ENCODE data around the gene RUFY3.

DNA sequence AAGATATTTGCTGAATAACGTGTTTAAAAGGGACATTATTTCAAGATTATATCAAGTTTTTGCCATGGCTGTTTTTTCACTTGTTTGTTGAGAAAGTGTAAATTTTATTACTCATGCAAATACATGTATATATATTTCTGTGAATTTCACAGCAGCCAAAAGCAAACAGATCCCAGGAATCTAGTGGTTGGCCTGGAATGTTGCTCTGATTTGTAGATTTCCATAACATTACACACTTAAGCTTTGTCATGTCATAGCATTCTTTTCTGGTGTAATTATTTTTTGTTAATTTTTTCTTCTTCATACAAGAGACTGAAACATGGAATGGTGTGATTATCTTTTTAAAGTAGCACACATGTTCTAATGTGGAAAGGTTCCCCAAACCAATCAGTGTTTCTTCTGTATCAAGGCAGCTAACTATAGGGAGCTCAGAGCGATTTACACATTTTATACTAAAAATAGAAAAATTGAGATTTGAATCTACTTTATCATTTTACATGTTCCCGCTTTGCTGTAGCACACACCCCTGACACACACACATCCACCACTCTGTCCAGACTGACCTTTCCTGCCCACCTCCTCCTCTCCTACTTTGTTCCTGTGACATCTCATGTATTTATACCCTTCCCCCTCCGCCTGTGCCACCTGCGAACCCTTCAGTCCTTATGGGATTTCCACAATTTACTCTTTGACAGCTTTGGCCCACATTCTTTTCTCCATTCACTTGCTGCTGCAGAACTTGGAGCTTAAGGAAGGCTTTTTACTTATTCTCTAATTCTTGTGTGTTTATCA lies 20.3 kb downstream of the RUFY3 start:
- TF ChIP-seq, protein P1, sequence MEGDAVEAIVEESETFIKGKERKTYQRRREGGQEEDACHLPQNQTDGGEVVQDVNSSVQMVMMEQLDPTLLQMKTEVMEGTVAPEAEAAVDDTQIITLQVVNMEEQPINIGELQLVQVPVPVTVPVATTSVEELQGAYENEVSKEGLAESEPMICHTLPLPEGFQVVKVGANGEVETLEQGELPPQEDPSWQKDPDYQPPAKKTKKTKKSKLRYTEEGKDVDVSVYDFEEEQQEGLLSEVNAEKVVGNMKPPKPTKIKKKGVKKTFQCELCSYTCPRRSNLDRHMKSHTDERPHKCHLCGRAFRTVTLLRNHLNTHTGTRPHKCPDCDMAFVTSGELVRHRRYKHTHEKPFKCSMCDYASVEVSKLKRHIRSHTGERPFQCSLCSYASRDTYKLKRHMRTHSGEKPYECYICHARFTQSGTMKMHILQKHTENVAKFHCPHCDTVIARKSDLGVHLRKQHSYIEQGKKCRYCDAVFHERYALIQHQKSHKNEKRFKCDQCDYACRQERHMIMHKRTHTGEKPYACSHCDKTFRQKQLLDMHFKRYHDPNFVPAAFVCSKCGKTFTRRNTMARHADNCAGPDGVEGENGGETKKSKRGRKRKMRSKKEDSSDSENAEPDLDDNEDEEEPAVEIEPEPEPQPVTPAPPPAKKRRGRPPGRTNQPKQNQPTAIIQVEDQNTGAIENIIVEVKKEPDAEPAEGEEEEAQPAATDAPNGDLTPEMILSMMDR (IDR thresholded peaks at IDR 0.05; ENCODE audit: low read depth, low read length, missing input control), result no peak
- TF ChIP-seq GABPA (IDR thresholded peaks at IDR 0.05 in 1 of 2, conservative IDR thresholded peaks at IDR 0.05 in 1 of 2) (no peak), NR2F2 (IDR thresholded peaks at IDR 0.05) (no peak), RAD21 (IDR thresholded peaks at IDR 0.05) (no peak), YY1 (IDR thresholded peaks at IDR 0.05) (no peak), SP1 (IDR thresholded peaks at IDR 0.05) (no peak), TAF1 (conservative IDR thresholded peaks at IDR 0.05) (no peak), RXRA (IDR thresholded peaks at IDR 0.05) (no peak), JUND (IDR thresholded peaks at IDR 0.05) (no peak)
- TF ChIP-seq, protein P2, sequence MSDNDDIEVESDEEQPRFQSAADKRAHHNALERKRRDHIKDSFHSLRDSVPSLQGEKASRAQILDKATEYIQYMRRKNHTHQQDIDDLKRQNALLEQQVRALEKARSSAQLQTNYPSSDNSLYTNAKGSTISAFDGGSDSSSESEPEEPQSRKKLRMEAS (IDR thresholded peaks at IDR 0.05), result no peak
- TF ChIP-seq, protein P3, sequence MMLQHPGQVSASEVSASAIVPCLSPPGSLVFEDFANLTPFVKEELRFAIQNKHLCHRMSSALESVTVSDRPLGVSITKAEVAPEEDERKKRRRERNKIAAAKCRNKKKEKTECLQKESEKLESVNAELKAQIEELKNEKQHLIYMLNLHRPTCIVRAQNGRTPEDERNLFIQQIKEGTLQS (IDR thresholded peaks at IDR 0.05), result no peak
- TF ChIP-seq, protein P4, sequence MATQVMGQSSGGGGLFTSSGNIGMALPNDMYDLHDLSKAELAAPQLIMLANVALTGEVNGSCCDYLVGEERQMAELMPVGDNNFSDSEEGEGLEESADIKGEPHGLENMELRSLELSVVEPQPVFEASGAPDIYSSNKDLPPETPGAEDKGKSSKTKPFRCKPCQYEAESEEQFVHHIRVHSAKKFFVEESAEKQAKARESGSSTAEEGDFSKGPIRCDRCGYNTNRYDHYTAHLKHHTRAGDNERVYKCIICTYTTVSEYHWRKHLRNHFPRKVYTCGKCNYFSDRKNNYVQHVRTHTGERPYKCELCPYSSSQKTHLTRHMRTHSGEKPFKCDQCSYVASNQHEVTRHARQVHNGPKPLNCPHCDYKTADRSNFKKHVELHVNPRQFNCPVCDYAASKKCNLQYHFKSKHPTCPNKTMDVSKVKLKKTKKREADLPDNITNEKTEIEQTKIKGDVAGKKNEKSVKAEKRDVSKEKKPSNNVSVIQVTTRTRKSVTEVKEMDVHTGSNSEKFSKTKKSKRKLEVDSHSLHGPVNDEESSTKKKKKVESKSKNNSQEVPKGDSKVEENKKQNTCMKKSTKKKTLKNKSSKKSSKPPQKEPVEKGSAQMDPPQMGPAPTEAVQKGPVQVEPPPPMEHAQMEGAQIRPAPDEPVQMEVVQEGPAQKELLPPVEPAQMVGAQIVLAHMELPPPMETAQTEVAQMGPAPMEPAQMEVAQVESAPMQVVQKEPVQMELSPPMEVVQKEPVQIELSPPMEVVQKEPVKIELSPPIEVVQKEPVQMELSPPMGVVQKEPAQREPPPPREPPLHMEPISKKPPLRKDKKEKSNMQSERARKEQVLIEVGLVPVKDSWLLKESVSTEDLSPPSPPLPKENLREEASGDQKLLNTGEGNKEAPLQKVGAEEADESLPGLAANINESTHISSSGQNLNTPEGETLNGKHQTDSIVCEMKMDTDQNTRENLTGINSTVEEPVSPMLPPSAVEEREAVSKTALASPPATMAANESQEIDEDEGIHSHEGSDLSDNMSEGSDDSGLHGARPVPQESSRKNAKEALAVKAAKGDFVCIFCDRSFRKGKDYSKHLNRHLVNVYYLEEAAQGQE (IDR thresholded peaks at IDR 0.05), result no peak
- TF ChIP-seq, protein P5, sequence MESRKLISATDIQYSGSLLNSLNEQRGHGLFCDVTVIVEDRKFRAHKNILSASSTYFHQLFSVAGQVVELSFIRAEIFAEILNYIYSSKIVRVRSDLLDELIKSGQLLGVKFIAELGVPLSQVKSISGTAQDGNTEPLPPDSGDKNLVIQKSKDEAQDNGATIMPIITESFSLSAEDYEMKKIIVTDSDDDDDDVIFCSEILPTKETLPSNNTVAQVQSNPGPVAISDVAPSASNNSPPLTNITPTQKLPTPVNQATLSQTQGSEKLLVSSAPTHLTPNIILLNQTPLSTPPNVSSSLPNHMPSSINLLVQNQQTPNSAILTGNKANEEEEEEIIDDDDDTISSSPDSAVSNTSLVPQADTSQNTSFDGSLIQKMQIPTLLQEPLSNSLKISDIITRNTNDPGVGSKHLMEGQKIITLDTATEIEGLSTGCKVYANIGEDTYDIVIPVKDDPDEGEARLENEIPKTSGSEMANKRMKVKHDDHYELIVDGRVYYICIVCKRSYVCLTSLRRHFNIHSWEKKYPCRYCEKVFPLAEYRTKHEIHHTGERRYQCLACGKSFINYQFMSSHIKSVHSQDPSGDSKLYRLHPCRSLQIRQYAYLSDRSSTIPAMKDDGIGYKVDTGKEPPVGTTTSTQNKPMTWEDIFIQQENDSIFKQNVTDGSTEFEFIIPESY (IDR thresholded peaks at IDR 0.05), result no peak
